ENCODE data around the gene MYLK.

MYLK gene

DNA sequence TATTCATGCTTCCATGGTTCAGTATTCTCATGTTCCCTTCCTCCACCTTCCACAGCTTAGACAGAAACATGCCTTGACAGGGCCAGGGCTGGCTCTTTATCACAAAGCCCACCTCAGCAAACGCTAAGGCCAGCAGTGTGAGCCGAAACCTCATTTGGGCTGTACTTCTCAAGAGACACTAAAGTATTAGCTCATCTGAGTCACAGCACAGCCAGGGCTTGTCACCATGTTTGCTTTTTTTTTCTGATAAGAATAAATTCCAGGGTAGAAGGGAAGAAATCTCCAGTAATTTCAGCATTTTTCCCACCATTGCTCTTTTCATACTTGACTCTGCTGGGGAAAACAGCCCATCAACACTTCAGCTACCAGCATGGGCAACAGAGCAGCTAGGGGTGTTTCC lies 95.4 kb downstream of the MYLK start:
- TF ChIP-seq, protein P1, sequence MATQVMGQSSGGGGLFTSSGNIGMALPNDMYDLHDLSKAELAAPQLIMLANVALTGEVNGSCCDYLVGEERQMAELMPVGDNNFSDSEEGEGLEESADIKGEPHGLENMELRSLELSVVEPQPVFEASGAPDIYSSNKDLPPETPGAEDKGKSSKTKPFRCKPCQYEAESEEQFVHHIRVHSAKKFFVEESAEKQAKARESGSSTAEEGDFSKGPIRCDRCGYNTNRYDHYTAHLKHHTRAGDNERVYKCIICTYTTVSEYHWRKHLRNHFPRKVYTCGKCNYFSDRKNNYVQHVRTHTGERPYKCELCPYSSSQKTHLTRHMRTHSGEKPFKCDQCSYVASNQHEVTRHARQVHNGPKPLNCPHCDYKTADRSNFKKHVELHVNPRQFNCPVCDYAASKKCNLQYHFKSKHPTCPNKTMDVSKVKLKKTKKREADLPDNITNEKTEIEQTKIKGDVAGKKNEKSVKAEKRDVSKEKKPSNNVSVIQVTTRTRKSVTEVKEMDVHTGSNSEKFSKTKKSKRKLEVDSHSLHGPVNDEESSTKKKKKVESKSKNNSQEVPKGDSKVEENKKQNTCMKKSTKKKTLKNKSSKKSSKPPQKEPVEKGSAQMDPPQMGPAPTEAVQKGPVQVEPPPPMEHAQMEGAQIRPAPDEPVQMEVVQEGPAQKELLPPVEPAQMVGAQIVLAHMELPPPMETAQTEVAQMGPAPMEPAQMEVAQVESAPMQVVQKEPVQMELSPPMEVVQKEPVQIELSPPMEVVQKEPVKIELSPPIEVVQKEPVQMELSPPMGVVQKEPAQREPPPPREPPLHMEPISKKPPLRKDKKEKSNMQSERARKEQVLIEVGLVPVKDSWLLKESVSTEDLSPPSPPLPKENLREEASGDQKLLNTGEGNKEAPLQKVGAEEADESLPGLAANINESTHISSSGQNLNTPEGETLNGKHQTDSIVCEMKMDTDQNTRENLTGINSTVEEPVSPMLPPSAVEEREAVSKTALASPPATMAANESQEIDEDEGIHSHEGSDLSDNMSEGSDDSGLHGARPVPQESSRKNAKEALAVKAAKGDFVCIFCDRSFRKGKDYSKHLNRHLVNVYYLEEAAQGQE (IDR thresholded peaks at IDR 0.05; ENCODE audit: insufficient read depth in 1 of 2, low read depth in 2 of 2, low read length in 2 of 2): no peak
- TF ChIP-seq SIN3A (IDR thresholded peaks at IDR 0.05; ENCODE audit: borderline replicate concordance, insufficient read depth, low read length) (no peak), TAF1 (IDR thresholded peaks at IDR 0.05; ENCODE audit: borderline replicate concordance, insufficient read depth, low read length) (no peak), POLR2AphosphoS5 (IDR thresholded peaks at IDR 0.05; ENCODE audit: low read depth, low read length) (no peak), FOXP2 (optimal IDR thresholded peaks at IDR 0.05; ENCODE audit: borderline replicate concordance, extremely low read depth, extremely low read length, insufficient read depth) (no peak)

DNA sequence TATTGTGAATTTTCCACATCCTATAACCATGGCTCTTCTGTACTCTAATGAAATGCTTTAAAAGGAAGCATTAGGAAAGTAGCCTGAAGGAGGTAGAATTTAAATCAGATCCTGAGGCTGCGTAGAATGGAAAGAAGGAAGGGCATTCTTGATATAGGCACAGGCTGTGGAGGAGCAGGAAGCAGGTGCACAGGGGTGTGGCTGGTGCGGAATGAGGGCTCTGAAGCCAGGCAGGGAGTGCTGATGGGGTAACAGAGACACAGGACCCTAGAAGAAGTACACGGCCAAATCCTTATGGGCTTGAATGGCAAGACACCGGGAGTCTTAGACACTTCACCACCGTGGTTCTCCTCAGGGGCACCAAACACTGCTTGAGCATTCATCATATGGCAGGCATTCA lies 97.0 kb downstream of the MYLK start:
- TF ChIP-seq SIN3A (IDR thresholded peaks at IDR 0.05; ENCODE audit: borderline replicate concordance, insufficient read depth, low read length) (no peak), FOXP2 (optimal IDR thresholded peaks at IDR 0.05; ENCODE audit: borderline replicate concordance, extremely low read depth, extremely low read length, insufficient read depth) (no peak), POLR2AphosphoS5 (IDR thresholded peaks at IDR 0.05; ENCODE audit: low read depth, low read length) (no peak), TAF1 (IDR thresholded peaks at IDR 0.05; ENCODE audit: borderline replicate concordance, insufficient read depth, low read length) (no peak)
- TF ChIP-seq, protein P1 (IDR thresholded peaks at IDR 0.05; ENCODE audit: insufficient read depth in 1 of 2, low read depth in 2 of 2, low read length in 2 of 2): no peak

DNA sequence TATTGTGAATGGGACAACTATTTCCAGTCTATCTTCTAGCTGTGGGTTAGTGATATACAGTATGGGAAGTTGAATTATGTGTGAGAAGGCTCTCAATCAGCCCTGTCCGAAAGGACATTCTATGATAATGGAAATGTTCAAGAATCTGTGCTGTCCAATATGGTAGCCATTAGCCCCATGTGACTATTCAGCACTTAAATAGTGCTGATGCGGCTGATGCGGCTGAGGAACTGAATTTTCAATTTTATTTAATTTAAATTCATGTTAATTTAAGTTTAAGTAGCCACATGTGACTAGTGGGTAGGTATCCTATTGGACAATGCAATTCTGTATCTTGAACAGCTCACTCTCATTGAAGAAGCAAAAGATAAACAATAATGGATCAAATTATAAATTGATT lies 98.5 kb downstream of the MYLK start:
- no peak for TF ChIP-seq SIN3A (IDR thresholded peaks at IDR 0.05; ENCODE audit: borderline replicate concordance, insufficient read depth, low read length)
- TF ChIP-seq, protein P1 (IDR thresholded peaks at IDR 0.05; ENCODE audit: insufficient read depth in 1 of 2, low read depth in 2 of 2, low read length in 2 of 2): no peak
- no peak for TF ChIP-seq TAF1 (IDR thresholded peaks at IDR 0.05; ENCODE audit: borderline replicate concordance, insufficient read depth, low read length)
- TF ChIP-seq FOXP2 (optimal IDR thresholded peaks at IDR 0.05; ENCODE audit: borderline replicate concordance, extremely low read depth, extremely low read length, insufficient read depth): no peak
- TF ChIP-seq POLR2AphosphoS5 (IDR thresholded peaks at IDR 0.05; ENCODE audit: low read depth, low read length): no peak

DNA sequence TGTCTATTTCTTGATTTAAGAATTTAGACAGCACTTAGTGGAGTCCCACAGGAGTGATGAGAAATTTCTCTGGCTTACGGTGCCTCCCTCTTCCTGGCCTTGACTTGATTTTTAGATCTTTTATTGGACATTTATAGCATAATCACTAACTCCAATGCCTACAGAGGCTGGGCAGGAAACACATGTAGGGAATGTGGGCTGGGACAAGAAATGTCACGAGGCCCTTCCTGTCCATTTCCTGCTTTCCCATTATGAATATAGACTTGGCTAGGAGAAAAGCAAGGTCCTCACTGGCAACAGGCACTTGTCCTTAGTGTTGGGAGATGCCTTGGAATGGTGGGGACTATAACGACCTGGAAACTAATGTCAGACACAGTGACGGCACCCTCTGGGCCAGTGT lies 100.3 kb downstream of the MYLK start:
- TF ChIP-seq POLR2AphosphoS5 (IDR thresholded peaks at IDR 0.05; ENCODE audit: low read depth, low read length): no peak
- no peak for TF ChIP-seq TAF1 (IDR thresholded peaks at IDR 0.05; ENCODE audit: borderline replicate concordance, insufficient read depth, low read length)
- no peak for TF ChIP-seq FOXP2 (optimal IDR thresholded peaks at IDR 0.05; ENCODE audit: borderline replicate concordance, extremely low read depth, extremely low read length, insufficient read depth)
- no peak for TF ChIP-seq SIN3A (IDR thresholded peaks at IDR 0.05; ENCODE audit: borderline replicate concordance, insufficient read depth, low read length)
- TF ChIP-seq, protein P1 (IDR thresholded peaks at IDR 0.05; ENCODE audit: insufficient read depth in 1 of 2, low read depth in 2 of 2, low read length in 2 of 2): no peak

Measured in PFSK-1 (cell line).